ENCODE results near the gene ZSWIM6.

DNA sequence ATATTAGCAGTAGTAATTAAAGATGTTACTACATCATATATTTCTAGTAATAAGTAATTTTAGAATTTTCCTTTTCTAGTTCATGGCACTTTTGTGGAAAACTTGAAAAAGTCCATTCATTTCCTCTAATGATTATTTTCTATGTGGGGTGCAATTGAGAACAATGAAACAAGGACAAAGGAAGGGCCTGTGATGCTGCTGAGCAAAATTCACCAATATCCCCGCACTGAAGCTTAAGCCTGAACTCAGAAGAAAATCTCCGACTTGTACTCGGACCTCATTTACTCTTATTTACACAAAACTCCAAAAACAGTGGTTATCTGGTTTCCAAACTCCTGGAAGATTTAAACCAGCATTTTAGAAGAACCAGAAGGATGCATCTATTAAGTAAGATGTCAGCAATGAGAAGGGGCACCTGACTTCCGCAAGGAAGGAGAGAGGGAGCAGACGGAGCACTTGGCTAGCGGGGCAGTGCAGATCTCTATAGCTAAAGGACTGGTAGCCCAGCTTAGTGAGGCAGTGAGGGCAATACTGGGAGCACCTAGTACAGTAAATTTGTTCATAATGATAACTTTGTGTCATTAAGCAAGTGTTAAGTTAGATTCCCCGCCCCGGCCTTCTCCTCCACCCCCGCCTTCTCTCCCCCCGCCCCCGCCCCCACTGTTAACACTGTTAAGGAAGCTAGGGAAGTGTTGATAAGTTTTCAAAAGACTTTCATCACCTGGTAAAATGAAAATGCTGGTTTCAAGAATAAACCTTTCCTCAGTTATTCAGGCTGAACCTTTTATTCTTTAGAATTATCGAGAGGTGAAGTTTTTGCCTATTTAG, 123.3 kb downstream of the ZSWIM6 start:
- TF ChIP-seq CTCF (conservative IDR thresholded peaks at IDR 0.05) (no peak), EZH2 (IDR thresholded peaks at IDR 0.05; ENCODE audit: low read depth) (no peak)
